GM19455 (cell line): ENCODE data around the gene ATP6AP1.

Source experiments
- ATAC-seq: cut with Tn5 transposase; IDR thresholded peaks from one replicate; pipeline ENCODE4 v1.9.1; 2021; ENCODE audit not compliant: unreplicated experiment

Gene ATP6AP1

DNA sequence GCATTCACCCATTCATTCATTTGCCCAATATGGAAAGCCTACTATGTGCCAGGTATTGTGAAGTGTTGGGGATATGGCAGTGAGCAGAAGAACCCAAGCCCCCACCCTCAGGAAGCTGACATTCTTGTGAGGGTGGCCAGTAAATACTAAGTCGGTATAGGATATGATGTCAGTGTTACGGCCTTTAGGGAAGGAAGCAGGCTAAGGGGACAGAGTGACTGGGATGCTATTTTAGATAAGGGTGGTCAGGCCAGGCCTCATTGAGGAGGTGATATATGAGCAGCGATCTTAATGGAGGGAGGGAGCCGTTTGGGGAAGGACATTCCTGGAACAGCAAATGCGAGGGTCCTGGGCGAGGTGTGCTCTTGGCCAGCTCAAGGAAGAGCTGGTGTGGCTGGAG lies 2.0 kb downstream of the ATP6AP1 start:
- no peak for ATAC-seq

- ATAC-seq = no peak
Observed at GRCh38 chrX:154430916-154431315, 2.4 kb downstream of the ATP6AP1 start.

GRCh38 chrX:154431341-154431740 lies 2.9 kb downstream of the ATP6AP1 start:
- ATAC-seq = no peak

- ATAC-seq = no peak
Observed at GRCh38 chrX:154432210-154432609, 3.7 kb downstream of the ATP6AP1 start.

GRCh38 chrX:154433605-154434004 lies 5.1 kb downstream of the ATP6AP1 start:
- no peak for ATAC-seq

DNA sequence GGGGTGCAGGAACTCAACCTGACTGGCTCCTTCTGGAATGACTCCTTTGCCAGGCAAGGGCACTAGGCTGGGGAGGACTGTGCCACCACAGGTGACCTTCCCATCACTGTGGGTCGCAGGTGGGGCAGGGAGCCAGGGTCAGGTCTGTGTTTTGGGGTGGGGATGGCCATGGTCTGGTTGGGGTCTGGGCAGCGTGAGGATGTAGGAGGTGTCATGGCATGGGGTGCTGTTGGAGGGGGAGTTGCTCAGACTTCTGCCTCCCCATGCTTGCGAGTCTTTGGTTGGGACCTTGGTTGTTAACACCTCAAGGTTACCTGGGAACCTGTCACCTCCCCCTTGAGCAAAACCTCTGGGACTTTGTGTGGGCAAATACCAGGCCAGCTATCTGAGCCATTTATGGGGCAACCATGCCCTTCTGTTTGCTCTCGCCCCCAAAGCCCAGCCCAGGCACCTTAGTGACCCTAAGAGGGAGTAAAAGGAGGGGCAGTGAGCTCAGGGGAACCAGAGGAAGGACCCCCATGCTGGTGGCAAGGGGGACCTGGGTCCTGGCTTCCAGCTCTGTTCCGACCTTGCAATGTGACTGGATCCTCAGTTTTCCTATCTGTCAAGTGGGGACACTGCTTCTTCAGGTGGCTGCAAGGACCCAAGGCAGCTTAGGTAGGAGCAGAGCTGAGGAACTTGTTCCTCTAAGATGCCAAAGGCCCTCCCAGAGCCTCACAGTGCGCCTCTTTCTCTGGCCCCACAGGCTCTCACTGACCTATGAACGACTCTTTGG lies 6.1 kb downstream of the ATP6AP1 start:
- ATAC-seq = no peak

DNA sequence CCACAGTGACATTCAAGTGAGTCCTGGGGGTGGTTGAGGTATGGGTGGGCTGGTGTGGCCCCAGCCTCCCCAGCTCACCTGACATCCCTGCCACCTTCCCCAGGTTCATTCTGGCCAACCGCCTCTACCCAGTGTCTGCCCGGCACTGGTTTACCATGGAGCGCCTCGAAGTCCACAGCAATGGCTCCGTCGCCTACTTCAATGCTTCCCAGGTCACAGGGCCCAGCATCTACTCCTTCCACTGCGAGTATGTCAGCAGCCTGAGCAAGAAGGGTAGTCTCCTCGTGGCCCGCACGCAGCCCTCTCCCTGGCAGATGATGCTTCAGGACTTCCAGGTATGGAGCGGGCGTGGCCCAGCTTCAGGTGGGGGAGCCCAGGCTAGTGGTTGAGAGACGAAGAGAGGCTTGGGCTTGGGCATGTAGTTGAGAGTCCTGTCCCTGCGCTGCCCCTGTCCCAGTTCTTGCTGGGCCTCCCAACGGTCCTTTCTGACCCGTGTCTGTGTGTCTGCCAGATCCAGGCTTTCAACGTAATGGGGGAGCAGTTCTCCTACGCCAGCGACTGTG lies 6.8 kb downstream of the ATP6AP1 start:
- no peak for ATAC-seq

DNA sequence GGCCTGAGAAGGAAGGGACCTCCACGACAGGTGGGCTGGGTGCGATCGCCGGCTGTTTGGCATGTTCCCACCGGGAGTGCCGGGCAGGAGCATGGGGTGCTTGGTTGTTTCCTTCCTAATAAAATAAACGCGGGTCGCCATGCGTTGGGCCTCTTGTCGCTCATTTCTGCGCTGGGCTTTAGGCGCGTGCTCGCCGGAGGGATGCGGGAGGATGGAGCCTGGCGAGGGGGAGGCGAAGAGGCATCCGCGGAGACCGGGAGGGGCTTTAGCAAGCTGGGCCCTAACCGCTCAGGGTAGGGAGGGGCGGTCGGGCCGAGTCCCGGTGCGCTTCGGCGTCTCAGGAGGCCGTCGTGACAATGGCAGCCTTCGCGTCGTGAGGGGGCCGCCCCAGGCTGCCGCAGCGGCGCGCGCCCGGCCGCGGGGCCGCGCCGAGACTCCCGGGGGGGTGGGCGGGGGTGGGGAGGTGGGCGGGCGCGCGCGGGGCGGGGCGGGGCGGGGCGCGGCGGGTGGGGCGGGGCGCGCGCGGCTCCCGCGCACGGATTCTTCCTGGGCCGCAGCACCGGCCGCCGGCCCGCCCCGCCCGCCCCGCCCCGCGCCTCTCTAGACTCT lies 8.0 kb downstream of the ATP6AP1 start:
- ATAC-seq = no peak

- ATAC-seq = no peak
Observed at GRCh38 chrX:154436983-154437752, 8.7 kb downstream of the ATP6AP1 start, which contains the start of gene GDI1. Gene GDI1, plus strand, starts transcription at chrX:154437154. Its CDS starts 101 bp downstream, at chrX:154437255.

GRCh38 chrX:154437971-154438893 lies 9.8 kb downstream of the ATP6AP1 start:
- ATAC-seq = no peak

- no peak for ATAC-seq
Observed at GRCh38 chrX:154439841-154440240, 11.4 kb downstream of the ATP6AP1 start.

DNA sequence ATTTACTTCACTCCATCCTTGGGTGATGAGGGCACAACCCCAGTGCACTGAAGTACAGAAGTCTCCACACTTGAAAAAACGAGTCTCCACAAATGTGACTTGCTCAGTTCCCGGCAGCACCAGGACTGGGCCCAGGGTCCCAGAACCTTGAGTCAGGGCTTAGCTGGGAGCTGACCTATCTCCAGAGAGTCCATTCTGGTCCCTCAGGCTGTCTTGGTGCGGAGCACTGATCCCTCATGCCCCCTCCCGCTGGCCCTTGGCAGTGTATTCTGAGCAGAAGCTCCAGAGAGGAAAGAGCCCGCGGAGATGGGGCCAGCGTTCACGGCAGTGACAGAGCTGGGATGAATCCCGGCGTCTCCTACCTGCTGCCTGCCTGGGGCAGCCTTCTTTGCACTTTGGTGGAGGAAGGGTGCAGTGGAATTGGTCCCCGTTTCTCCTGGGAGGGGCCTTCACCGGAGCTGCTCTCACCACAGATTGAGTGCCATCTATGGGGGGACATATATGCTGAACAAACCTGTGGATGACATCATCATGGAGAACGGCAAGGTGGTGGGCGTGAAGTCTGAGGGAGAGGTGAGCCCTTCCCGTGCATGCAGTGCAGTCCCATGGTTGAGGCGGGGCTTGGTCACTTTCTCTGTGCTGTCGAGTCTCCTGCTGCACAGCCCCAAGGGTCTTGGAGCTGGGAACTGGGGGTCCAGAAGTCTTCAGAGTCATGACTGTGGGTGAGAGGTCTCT lies 12.3 kb downstream of the ATP6AP1 start:
- ATAC-seq = no peak

DNA sequence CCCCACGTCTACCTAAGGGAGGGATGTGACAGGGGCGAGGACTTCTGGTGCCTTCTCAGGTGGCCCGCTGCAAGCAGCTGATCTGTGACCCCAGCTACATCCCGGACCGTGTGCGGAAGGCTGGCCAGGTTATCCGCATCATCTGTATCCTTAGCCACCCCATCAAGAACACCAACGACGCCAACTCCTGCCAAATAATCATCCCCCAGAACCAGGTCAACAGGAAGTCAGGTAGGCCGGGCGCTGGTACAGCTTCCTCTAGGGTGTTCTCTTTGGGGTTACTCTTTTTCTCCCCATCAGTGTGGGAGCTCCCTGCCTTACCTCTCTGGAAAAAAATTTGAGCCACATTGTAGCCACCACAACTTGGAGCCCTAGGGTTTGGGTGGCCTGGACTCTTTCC lies 13.1 kb downstream of the ATP6AP1 start:
- ATAC-seq = no peak

- no peak for ATAC-seq
Observed at GRCh38 chrX:154441984-154442707, 13.7 kb downstream of the ATP6AP1 start.

DNA sequence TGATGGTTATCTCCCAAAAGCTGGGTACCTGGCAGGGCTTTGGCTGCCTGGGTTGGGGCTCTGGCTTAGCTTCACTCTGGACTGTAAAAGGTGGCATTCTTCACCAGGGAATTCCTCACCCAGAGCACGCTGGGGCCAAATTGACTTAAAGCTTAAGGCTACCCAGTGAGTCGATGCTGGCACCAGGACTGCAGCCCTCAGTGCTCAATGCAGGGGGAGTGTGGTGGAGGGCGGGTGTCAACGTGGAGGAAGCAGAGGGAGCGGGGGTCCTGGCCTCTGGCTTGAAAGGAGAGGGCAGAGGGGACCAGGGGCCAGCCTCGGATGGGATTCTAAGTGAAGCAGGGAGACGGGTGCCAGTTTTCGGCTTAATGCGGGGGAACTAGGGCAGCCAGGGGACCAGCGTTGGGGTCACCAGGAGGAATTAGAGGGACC lies 15.0 kb downstream of the ATP6AP1 start:
- ATAC-seq = no peak

DNA sequence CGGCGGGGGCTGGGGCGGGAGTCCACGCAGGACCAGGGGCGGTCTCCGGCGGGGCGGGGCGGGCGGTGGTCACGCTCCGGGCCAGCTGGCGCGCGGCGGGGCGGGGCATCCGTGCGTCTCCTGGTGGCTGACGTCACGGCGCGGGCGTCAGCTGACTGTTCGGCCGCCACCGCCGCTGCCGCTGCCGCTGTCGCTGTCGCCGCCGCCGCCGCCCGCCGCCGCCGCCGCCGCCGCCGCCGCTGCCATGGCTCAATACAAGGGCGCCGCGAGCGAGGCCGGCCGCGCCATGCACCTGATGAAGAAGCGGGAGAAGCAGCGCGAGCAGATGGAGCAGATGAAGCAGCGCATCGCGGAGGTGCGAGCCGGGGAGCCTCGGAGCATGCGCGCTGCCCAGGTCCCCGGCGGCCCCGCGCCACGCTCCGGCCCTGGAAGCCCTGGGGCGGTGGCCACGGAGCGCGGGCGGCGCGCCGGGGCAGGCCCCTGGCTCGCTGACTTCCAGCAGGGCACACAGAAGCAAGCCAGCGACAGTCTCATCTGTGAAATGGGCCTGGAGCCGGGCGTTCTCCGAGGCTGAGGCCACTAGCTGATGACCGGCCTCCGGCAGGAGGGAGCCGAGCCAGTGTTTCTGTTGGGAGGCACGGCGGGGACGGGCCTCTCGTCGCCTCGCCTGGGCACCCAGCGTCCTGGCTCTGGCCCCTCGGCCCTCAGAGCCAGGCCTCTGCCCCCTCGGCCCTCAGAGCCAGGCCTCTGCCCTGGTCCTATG lies 15.7 kb downstream of the ATP6AP1 start, which contains the start of gene FAM50A:
TSS of gene FAM50A (plus strand) at position 150 of the 763 bp plus-strand sequence. CDS start at position 245, 95 bp downstream.
- ATAC-seq = peak; percentile 76

- ATAC-seq = no peak
Observed at GRCh38 chrX:154444755-154445246, 16.3 kb downstream of the ATP6AP1 start.

GRCh38 chrX:154445776-154446175 lies 17.3 kb downstream of the ATP6AP1 start:
- no peak for ATAC-seq
